K562 (cell line): ENCODE results near the gene PMVK. TPM values are rescaled to one million over a fixed set of nuclear protein-coding genes. Genes with fewer than 3 reads are reported as not detected.
A peak's percentile ranks its signal among the peaks of the same experiment; 100 is the strongest.

Experiments
- BHLHE40 ChIP-seq: IDR thresholded peaks from 2 replicates; pipeline ENCODE4 v1.6.1; 2011; ENCODE audit warnings: low read length, improper control_type of control experiment
- ETS2 ChIP-seq: IDR thresholded peaks from 2 replicates; pipeline ENCODE4 v1.6.1; 2016; ENCODE audit warnings: borderline replicate concordance, missing genetic modification characterization, mild to moderate bottlenecking, moderate library complexity, missing compliant biosample characterization; ENCODE audit not compliant: poor library complexity, severe bottlenecking
- ETV1 ChIP-seq: fragments of 450-650 bp; conservative IDR thresholded peaks from 2 replicates; pipeline ENCODE4 v1.6.1; 2016; ENCODE audit warnings: missing genetic modification characterization, control low read depth, low read depth, missing compliant biosample characterization
- HDAC8 ChIP-seq: fragments of 450-650 bp; IDR thresholded peaks from 2 replicates; pipeline ENCODE4 v1.6.1; 2016; ENCODE audit warnings: mild to moderate bottlenecking, missing genetic modification characterization, moderate library complexity, missing compliant biosample characterization
- HDGF ChIP-seq: fragments of 450-650 bp; IDR thresholded peaks from 2 replicates; pipeline ENCODE4 v1.6.1; 2016
- MED1 ChIP-seq: sonication (generic); formaldehyde crosslinking; IDR thresholded peaks from 2 replicates; pipeline ENCODE4 v1.8.1; 2023; ENCODE audit warnings: missing genetic modification reagents, borderline replicate concordance
- MTA1 ChIP-seq: fragments of 450-650 bp; IDR thresholded peaks from 2 replicates; pipeline ENCODE4 v1.6.1; 2017; ENCODE audit warnings: borderline replicate concordance
- MXI1 ChIP-seq: IDR thresholded peaks from 2 replicates; pipeline ENCODE4 v1.6.1; 2011; ENCODE audit warnings: low read depth, mild to moderate bottlenecking, improper control_type of control experiment, low read length
- NFIC ChIP-seq: fragments of 450-650 bp; IDR thresholded peaks from 2 replicates; pipeline ENCODE4 v1.6.1; 2017; ENCODE audit warnings: mild to moderate bottlenecking, inconsistent platforms
- PCBP1 ChIP-seq: fragments of 200-400 bp; formaldehyde crosslinking; IDR thresholded peaks from 2 replicates; pipeline ENCODE4 v1.6.1; 2018; ENCODE audit warnings: mild to moderate bottlenecking, low read depth, low read length; ENCODE audit not compliant: poor library complexity, severe bottlenecking
- PRMT5 ChIP-seq: sonication (generic); formaldehyde crosslinking; IDR thresholded peaks from 2 replicates; pipeline ENCODE4 v1.5.0; 2020; ENCODE audit warnings: missing genetic modification reagents
- PRPF4 ChIP-seq: fragments of 200-400 bp; formaldehyde crosslinking; IDR thresholded peaks from one replicate; pipeline ENCODE4 v1.6.1; 2017; ENCODE audit warnings: low read length, low read depth, mild to moderate bottlenecking; ENCODE audit not compliant: insufficient read depth, poor library complexity, severe bottlenecking
- RERE ChIP-seq: sonication (generic); formaldehyde crosslinking; IDR thresholded peaks from 2 replicates; pipeline ENCODE4 v1.8.0; 2023; ENCODE audit warnings: missing genetic modification reagents, mild to moderate bottlenecking, borderline replicate concordance
- RFX7 ChIP-seq: fragments of 250-450 bp; sonication (Bioruptor Pico); IDR thresholded peaks from 2 replicates; pipeline ENCODE4 v1.5.1; 2021; ENCODE audit warnings: mild to moderate bottlenecking
- SAFB ChIP-seq: fragments of 200-400 bp; formaldehyde crosslinking; IDR thresholded peaks from 2 replicates; pipeline ENCODE4 v1.6.1; 2017; ENCODE audit warnings: low read depth, low read length, borderline replicate concordance
- ZC3H4 ChIP-seq: sonication (generic); formaldehyde crosslinking; IDR thresholded peaks from 2 replicates; pipeline ENCODE4 v1.9.0; 2021; ENCODE audit warnings: missing genetic modification reagents, borderline replicate concordance
- ZNF79 ChIP-seq: fragments of 250-450 bp; sonication (Bioruptor Pico); IDR thresholded peaks from 2 replicates; pipeline ENCODE4 v1.4.0; 2020; ENCODE audit warnings: low read depth, mild to moderate bottlenecking, moderate library complexity
- polyA plus RNA-seq, 8 experiments: library from polyadenylated mRNA; depleted of rRNA in 4 of 8; stranded (reverse) in 5 of 8; unstranded in 3 of 8; fragments of >200 nt; fragmentation: Nextera tagmentation in 2 of 8; fragmentation: Illumina TruSeq in 1 of 8; extraction: Ambion mirVana in 2 of 8; extraction: Trizol in 1 of 8; gene quantifications; 2 replicates each; pipeline versions ENCODE4 v1.2.1 to v1.2.3, GENCODE V29; 2011 to 2014; ENCODE audit warnings: inconsistent platforms in 1 of 8, missing spikeins in 1 of 8
- total RNA-seq, 7 experiments: library from RNA; depleted of rRNA in 6 of 7; stranded (reverse); fragments of >200 nt in 6 of 7; fragmentation: Illumina TruSeq in 2 of 7; extraction: Trizol in 2 of 7; gene quantifications; 2 replicates each; pipeline versions ENCODE4 v1.2.1 to v1.2.3, GENCODE V29; 2011 to 2021; ENCODE audit warnings: low replicate concordance in 1 of 7
- TF ChIP-seq, protein P1 (sequence below): fragments of 450-650 bp; formaldehyde crosslinking; IDR thresholded peaks from 2 replicates; pipeline ENCODE4 v1.4.0; 2020; ENCODE audit warnings: mild to moderate bottlenecking, mixed read lengths
- TF ChIP-seq, protein P2 (sequence below): sonication (generic); formaldehyde crosslinking; IDR thresholded peaks from 2 replicates; pipeline ENCODE4 v1.8.0; 2022; ENCODE audit warnings: missing genetic modification reagents, mild to moderate bottlenecking, borderline replicate concordance

Gene PMVK
- total and polyA plus RNA-seq, 9 of the 15 experiments (the other 6 are each of a cell fraction or from before 2014, with no cell fraction given) = 1.1 to 15.3 (median 6.3) TPM

- TF ChIP-seq RERE (no peak), PRPF4 (no peak), HDAC8 (tag) (peak; percentile 84), ZNF79 (CRISPR knock-in tag) (no peak), ZC3H4 (CRISPR knock-in tag) (no peak), ETV1 (tag) (peak; percentile 3; the same call in 1 of the 2 replicates), BHLHE40 (peak; percentile 64; the same call in 1 of the 2 replicates), PRMT5 (CRISPR knock-in tag) (no peak), RFX7 (no peak), ETS2 (tag) (no peak), MXI1 (no peak), PCBP1 (peak; percentile 59), MTA1 (0 out of 2 replicates have a peak, but pooled peaks have one; percentile 13), HDGF (no peak), MED1 (CRISPR knock-in tag) (no peak), SAFB (no peak), NFIC (no peak; the same call in none of the 2 replicates)
- TF ChIP-seq, protein P1, sequence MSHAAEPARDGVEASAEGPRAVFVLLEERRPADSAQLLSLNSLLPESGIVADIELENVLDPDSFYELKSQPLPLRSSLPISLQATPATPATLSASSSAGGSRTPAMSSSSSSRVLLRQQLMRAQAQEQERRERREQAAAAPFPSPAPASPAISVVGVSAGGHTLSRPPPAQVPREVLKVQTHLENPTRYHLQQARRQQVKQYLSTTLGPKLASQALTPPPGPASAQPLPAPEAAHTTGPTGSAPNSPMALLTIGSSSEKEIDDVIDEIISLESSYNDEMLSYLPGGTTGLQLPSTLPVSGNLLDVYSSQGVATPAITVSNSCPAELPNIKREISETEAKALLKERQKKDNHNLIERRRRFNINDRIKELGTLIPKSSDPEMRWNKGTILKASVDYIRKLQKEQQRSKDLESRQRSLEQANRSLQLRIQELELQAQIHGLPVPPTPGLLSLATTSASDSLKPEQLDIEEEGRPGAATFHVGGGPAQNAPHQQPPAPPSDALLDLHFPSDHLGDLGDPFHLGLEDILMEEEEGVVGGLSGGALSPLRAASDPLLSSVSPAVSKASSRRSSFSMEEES (CRISPR knock-in tag) = peak; percentile 99
- TF ChIP-seq, protein P2, sequence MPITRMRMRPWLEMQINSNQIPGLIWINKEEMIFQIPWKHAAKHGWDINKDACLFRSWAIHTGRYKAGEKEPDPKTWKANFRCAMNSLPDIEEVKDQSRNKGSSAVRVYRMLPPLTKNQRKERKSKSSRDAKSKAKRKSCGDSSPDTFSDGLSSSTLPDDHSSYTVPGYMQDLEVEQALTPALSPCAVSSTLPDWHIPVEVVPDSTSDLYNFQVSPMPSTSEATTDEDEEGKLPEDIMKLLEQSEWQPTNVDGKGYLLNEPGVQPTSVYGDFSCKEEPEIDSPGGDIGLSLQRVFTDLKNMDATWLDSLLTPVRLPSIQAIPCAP = peak; percentile 91; the same call in 1 of the 2 replicates
Measured at GRCh38 chr1:154936555-154937084, at the start of gene PMVK (continued).
